ENCODE measurements around the gene CHI3L1. TPM values are rescaled to one million over a fixed set of nuclear protein-coding genes. Genes with fewer than 3 reads are reported as not detected.

CHI3L1 gene
- total and polyA plus RNA-seq, 2 donors from 2014 or later: 49.5 to 96.6 TPM

DNA sequence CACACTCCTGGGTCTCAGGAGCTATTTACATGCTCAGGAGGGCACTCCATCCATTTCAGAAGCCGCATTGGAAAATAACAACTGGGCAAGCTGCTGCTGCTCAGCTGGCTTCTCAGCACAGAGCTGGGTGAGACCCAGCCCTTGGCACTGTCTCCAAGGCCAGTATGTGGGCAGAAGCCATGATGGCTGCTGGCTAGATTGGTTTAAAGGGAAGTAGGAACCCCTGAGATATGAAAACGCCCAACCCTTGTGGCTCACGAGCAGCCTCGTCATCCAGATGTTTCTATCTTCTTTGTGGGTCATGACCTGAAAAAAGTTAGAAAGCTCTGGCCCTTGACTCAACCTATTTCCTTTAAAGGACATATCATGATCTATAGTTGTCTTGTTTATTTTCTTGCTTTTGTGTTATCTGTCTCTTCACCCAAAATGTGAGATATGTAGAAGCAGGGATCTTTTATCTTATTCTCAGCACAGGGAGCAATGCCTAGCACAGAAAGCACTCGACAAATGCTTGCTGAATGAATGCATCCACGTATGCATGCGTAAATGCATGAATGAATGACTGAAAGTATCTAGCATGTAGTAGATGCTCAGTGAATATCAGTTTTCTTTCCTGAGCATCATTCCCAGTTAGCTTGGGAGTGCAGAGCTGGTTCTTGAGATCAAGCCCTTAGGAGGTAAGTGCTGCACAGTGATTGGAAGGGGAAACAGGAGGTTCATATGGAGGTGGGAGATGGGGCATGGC, 22.4 kb downstream of the CHI3L1 start:
- Histone ChIP-seq H3K27me3 (ENCODE audit: control insufficient read depth, insufficient read depth, low read length) (no peaks in the 10 kb centered on the region), H3K9me3 (ENCODE audit: control insufficient read depth in 2 of 3, insufficient read depth in 1 of 3, low read length in 3 of 3) (no peaks in the 10 kb centered on the region), H3K27ac (ENCODE audit: low read depth in 2 of 2, low read length in 2 of 2) (no peak overlapping the region), H3K36me3 (ENCODE audit: control insufficient read depth in 2 of 3, insufficient read depth in 3 of 3, low read length in 3 of 3) (no peaks in the 10 kb centered on the region), H3K4me3 (ENCODE audit: low read length in 3 of 3) (no peak overlapping the region), H3K9ac (ENCODE audit: low read length in 3 of 3) (no peak overlapping the region), H3K4me1 (ENCODE audit: control insufficient read depth in 2 of 3, insufficient read depth in 2 of 3, low read depth in 1 of 3, low read length in 3 of 3) (no peaks in the 10 kb centered on the region)
- intact Hi-C loops (cut with DNase I): no loop called here
- FAIRE-seq (no peak), DNase-seq (no peak)
- TF ChIP-seq, protein P1, sequence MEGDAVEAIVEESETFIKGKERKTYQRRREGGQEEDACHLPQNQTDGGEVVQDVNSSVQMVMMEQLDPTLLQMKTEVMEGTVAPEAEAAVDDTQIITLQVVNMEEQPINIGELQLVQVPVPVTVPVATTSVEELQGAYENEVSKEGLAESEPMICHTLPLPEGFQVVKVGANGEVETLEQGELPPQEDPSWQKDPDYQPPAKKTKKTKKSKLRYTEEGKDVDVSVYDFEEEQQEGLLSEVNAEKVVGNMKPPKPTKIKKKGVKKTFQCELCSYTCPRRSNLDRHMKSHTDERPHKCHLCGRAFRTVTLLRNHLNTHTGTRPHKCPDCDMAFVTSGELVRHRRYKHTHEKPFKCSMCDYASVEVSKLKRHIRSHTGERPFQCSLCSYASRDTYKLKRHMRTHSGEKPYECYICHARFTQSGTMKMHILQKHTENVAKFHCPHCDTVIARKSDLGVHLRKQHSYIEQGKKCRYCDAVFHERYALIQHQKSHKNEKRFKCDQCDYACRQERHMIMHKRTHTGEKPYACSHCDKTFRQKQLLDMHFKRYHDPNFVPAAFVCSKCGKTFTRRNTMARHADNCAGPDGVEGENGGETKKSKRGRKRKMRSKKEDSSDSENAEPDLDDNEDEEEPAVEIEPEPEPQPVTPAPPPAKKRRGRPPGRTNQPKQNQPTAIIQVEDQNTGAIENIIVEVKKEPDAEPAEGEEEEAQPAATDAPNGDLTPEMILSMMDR (IDR thresholded peaks at IDR 0.05; ENCODE audit: borderline replicate concordance, extremely low read depth, insufficient read depth): no peak

DNA sequence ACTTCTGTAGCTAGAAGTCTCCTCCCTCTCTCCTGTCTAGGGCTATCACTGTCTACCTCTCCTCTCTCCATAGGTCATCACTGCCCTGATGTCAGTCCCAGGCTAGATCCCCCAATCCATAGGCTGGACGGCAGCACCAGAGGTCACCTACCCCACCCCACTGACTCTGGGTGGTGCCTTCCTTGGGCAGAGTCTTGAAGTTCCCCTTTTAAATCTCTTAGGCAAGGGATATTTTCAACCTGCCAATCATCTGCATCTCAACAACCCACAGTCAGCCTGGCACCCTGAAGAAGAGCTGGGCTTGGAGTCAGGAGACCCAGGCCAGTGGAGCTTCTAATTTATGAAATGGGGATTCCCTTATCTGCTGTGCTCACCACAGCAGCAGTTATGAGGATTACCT, 24.1 kb downstream of the CHI3L1 start:
- H3K9ac ChIP-seq (ENCODE audit: low read length in 3 of 3): no peak overlapping the region
- DNase-seq (peak in 1 of 5 donors; percentile 4), FAIRE-seq (no peak)

DNA sequence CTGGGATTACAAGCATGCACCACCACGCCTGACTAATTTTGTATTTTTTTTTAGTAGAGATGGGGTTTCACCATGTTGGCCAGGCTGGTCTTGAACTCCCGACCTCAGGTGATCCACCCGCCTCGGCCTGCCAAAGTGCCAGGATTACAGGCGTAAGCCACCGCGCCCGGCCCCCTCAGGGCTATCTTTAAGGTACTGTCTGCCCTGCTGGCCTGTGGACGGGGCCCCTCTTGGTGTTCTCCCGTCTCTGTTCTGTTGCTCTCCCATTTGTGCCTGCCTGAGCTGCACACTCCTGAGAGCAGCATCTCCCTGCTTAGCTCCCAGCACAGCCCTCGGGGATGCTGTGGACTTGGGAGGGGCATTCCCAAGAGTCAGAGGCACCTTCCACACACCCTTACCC, 24.8 kb downstream of the CHI3L1 start:
- FAIRE-seq: no peak
- Histone ChIP-seq H3K36me3 (ENCODE audit: control insufficient read depth in 2 of 3, insufficient read depth in 3 of 3, low read length in 3 of 3) (no peaks in the 10 kb centered on the region), H3K4me1 (ENCODE audit: control insufficient read depth in 2 of 3, insufficient read depth in 2 of 3, low read depth in 1 of 3, low read length in 3 of 3) (no peaks in the 10 kb centered on the region), H3K4me3 (ENCODE audit: low read length in 3 of 3) (no peak overlapping the region), H3K27ac (ENCODE audit: low read depth in 2 of 2, low read length in 2 of 2) (no peak overlapping the region), H3K9me3 (ENCODE audit: control insufficient read depth in 2 of 3, insufficient read depth in 1 of 3, low read length in 3 of 3) (no peaks in the 10 kb centered on the region), H3K27me3 (ENCODE audit: control insufficient read depth, insufficient read depth, low read length) (no peaks in the 10 kb centered on the region), H3K9ac (ENCODE audit: low read length in 3 of 3) (no peak overlapping the region)
- TF ChIP-seq, protein P1 (IDR thresholded peaks at IDR 0.05; ENCODE audit: borderline replicate concordance, extremely low read depth, insufficient read depth): no peak
- DNase-seq: peak in 2 of 5 donors; percentile 22 to 51
- intact Hi-C loops (cut with DNase I): no loop called here

More for the DNA sequence above, 24.1 kb downstream of the CHI3L1 start:
- no peaks in the 10 kb centered on the region for H3K4me1 ChIP-seq (ENCODE audit: control insufficient read depth in 2 of 3, insufficient read depth in 2 of 3, low read depth in 1 of 3, low read length in 3 of 3)
- no peaks in the 10 kb centered on the region for H3K9me3 ChIP-seq (ENCODE audit: control insufficient read depth in 2 of 3, insufficient read depth in 1 of 3, low read length in 3 of 3)
- H3K4me3 ChIP-seq (ENCODE audit: low read length in 3 of 3): no peak overlapping the region
- no peaks in the 10 kb centered on the region for H3K27me3 ChIP-seq (ENCODE audit: control insufficient read depth, insufficient read depth, low read length)
- intact Hi-C loops (cut with DNase I): no loop called here
- TF ChIP-seq, protein P1 (IDR thresholded peaks at IDR 0.05; ENCODE audit: borderline replicate concordance, extremely low read depth, insufficient read depth): no peak
- no peak overlapping the region for H3K27ac ChIP-seq (ENCODE audit: low read depth in 2 of 2, low read length in 2 of 2)
- H3K36me3 ChIP-seq (ENCODE audit: control insufficient read depth in 2 of 3, insufficient read depth in 3 of 3, low read length in 3 of 3): no peaks in the 10 kb centered on the region
